NCI-H1417 (cell line): ENCODE results near the gene SLC2A4.

Source experiments
- DNase-seq, 3 experiments: peaks; one replicate each; lab custom pipeline; 2025; lab: John Stamatoyannopoulos, UW

The SLC2A4 gene

DNA sequence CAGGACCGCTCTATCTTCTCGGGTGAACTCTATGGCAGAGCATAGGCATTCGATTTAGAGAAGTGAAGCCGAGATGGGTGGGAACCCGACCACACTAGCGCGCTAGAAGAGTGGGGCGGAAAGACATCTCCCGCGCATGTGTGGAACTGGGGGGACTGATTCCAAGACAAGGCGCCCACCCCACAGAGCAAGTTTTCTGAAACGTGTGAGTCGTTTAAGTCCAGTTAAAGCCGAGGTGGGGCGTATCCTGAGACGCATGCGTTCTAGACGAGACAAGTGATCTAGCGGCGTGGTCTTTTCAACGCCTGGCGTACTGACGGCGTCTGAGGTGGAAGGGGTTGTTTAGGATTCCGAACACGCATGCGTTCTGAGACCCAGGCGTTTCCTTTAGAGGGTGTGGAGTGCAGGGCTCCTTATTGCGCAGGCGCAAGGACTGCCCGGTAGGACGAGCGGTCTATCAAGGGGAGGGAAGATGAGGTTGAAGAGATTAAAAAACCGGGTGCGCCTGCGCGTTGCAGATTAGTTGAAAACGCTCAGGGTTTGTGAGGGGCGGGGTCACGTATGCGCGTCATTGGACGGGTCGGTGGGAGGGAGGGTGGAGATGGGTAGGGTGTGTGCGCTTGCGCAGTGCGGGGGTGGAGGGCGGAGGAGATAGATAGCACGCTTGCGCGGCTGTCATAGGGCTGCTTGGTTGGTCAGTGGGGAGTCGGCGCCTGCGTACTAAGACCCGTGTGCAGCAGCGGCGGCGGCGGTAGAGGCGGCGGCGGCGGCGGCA is 25.6 kb downstream of the SLC2A4 start, which contains the start of gene EIF5A:
Gene EIF5A (plus strand): TSS at position 718 of the 775 bp plus-strand sequence. CDS start 2,008 bp downstream, outside the sequence.
- DNase-seq, result peak; percentile 96 to 99 (median 96)

DNA sequence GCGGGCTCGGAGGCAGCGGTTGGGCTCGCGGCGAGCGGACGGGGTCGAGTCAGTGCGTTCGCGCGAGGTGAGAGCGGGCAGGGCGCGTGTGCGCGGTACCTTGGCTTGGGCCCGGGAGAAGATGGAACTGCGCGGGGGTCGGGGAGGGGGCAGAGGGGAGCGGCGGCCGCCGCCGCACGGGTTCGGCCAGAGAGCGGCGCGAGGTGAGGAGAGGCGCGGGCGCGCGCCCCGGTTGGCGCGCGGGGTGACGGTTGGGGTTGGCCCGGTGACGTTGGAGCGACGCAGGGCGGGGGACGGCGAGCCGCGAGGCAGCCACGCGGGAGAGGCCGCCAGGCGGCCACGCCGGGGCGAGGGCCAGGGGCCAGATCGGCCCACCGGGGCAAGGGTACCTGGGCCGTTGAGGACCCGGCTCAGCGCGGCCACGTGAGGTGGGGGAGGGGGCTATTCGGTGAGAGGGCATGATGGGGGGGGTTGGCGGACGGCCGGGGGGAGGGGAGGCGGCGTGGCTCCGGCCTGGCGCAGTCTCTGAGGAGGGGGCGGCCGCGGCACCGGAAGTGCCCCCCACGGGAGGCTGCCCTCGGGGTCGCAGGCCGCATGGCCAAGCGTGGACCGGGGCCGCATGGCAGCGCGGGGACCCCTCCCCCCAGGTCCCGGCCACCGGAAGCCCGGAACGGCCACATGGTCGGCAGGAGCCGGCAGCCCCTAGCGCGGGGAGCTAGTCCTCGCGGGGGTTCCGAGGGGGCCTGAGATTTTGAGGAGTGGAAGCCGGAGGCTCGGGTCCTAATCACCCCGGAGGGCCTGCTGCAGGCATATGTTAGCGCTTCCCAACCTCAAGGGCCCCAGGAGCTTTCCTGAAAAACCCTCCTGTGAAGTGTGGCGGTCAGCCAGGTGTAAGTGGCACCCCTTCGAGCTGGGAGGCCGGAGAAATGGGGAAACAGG is 26.4 kb downstream of the SLC2A4 start:
- DNase-seq, result peak in 1 of 3 experiments; percentile 60

DNA sequence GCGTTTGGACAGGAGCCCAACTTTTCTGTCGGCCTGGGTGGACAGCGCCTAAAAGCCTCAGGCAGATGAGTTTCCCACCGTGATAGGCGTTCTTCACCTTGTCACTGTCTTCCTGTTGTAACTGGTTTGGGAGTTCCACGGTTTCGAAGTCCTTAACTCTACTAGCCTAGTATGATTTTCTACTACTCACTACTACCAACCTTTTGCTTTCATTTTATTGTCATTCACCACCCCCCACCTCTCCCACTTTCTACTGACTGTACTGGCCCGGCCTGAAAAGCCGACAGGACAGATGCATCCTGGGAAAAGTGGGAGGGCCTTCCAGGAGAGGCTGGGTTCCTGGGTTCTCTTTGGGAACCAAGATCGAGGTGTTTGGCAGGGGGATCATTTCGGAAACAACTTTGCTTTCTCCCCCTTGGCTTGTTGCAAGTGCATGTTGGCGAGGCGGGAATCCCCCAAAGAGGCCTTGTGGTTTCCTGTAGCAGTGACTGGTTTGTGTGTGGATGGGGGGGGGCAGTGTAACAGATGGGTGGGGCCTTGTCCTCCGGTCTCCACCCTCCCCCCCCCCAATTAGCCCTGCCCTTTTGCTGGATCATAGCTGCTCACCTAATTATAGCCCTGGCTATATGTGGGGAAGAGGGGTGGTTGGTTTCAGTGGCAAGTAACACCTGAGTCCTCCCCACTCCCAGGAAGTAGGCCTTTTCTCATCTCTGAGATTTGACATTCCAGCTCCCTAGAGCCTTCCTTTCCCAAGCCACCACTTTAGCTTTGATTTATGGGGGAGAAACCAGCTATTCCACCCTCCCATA is 27.3 kb downstream of the SLC2A4 start:
- DNase-seq, result peak; percentile 50 to 68 (median 51)

DNA sequence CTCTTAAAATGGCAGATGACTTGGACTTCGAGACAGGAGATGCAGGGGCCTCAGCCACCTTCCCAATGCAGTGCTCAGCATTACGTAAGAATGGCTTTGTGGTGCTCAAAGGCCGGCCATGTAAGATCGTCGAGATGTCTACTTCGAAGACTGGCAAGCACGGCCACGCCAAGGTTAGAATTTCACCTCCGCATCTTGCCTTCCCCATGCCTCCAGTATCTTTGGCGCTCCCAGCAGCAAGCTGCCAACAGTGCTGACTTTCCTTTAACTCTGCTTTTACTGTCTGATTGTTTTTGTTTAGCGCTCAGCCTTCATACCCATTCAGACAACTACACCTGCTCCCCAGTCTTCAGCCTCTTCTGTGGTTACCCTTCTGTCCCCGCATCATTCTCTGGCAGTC is 28.1 kb downstream of the SLC2A4 start:
- peak in 1 of 3 experiments; percentile 4 for DNase-seq

DNA sequence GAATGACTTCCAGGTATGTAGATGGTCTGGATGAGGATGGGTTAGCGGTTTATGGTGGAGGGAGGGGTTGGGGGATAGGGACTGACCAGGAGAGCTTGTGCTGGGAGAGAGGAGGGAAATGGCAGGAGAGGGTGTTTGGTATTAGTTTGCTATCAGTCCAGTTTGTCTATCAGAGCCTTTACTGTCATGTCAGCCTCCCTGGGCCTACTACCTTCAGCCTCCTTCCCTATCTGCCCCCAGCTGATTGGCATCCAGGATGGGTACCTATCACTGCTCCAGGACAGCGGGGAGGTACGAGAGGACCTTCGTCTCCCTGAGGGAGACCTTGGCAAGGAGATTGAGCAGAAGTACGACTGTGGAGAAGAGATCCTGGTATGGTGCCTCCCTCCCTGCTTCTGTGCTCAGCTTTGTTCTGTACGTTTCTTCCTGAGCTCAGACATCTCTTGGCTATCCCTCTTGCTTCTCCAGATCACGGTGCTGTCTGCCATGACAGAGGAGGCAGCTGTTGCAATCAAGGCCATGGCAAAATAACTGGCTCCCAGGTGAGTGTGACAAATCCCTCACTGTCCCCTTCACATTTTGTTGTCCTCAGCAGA is 29.7 kb downstream of the SLC2A4 start:
- DNase-seq, result peak in 1 of 3 experiments; percentile 7

DNA sequence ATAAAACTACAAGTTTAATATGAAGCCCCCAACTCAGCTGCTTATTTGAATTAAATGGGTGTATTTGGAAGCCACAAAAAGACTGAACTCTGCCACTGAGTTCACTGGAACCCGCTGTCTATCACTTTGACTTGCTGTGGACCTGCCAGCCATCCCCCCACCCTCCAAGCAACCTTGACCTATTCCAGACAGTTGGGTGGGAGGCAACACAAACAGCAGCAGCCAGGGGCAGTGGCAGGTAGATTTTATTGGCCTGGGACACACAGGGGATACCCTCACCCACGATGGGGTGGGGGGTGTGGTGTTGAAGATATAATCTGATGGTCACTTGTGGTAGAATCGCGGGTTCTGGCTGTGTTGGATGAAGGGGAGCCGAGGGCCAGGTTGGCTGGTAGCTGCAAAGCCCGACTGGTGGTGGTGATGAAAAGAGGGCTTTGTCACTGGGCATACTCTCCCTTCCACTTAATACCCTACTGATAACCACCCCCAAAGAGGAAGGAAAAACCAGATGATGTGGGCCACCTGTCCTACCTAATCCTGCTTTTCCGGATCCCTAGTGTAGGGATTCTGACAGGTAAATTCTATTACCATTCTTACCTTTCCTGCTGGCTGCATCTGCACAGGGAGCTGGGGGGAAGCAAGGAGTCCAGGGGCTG is 31.0 kb downstream of the SLC2A4 start:
- no peak for DNase-seq

DNA sequence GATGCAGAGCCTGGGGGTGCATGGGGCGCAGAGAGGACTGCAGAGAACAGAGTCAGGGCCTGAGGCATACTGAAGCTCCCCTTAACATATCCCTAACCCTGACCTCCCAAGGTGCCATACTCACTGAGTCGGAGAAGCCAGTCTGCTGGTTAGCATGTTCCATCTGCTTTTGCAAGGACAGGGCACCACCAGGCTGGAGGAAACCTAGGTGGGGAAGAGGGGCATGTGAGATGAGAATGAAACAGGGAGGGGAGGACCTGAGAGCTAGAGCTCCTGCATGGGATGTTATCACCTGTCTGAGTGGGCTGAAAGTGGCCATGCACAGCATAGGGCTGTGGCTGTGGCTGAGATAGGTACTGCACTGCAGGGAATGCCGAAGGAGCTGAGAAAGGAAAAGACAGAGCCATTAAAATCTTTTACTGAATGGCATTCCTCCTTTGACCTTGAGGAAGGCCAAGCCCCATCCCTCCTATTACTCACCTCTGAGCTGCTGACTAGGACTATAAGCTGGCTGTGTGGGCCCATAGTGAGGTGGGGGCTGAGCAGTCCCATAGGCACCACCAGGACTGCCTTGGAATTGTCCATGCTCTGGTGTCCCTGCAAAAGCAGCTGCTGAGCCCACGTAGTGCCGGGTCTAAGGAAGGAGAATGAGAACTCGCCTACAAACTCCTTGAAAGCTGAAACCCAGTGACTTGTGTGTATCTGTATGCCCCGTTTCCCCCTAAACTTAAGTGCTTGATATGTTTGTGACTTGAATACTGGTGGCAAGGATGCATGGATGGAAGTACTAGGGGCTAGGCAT is 31.8 kb downstream of the SLC2A4 start:
- DNase-seq, result no peak

DNA sequence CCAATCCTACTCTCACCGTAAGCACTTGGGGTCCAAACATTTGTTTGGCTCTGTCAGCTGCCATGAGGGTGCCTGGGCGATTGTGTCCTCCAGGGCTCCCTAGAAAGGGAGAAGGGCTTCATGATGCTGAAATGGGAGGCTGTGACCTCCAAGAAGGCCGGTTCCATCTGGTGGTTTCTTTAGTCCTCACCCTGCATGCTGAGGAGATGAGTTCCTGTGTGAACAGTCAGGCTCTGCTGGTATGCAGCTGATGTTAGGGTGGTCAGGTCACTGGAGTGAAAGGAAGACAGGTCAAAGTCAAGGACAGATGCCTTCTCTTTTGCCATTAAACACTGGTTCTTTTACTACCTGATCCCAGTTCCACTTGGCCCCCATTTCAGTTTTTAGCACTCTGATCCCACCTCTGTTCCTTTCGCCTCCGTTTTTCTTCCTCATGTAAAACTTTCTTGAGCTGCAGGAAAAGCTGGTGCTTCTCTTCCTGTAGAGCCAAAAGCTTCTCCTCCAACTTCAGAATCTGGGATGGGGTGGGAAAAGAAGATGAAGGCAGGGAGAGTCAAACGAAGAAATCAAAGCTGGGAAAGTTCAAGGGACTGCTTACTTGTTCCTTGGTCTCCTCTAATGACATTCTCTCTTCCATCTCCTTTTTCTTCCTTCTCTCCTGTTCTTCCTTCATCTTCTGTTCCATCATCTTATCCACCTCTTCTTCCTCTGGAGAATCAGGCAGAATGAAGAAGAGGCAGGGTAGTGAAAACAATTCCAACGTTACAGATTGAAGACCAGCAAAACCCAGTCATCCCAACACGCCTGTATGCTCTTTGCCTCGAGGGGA is 32.6 kb downstream of the SLC2A4 start:
- DNase-seq, result no peak

DNA sequence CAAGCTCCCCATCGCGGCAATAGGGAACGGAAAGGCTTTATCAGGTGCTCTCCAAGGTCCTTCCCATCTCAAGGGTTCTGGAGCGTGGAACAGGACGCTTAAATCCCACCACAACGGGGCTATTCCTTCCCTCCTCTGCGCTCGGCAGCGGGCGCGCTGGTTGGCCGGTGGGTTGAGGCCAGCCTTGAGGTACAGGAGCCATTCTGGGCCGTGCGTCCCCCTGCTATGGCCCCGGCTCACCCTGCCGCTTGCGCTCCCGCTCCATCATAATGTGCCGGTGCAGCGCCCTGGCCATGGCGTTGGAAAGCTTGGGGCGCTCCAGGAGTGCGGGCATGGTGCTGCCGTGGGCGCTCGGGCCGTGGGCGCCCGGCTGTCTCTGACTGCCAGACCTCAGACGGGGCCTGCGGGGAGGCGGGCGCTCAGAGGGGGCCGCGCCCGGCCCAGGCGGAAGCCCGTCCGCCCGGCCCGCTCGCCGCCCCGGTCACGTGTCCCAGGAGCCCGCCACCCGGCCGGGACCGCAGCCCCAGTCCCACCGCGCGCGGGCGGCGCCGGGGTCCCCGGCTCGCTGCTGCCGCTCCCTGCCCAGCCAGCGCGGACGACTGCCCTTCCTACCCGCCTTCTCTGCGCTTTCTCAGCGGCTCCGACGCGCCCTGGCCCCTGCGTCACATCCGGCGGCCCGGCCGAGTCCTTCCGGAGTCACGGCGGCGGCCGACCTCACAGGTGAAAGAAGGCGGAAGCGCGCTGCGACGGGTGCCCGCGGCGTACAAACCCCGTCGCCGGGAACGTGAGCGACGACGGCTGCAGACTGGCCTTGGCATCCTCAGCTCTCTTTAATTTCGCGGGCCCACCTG is 33.4 kb downstream of the SLC2A4 start, which contains the start of gene GPS2:
Gene GPS2 (minus strand): TSS at position 642 of the 851 bp plus-strand sequence. CDS start 308 bp downstream, at position 334.
- DNase-seq, result peak; percentile 71 to 87 (median 82)

DNA sequence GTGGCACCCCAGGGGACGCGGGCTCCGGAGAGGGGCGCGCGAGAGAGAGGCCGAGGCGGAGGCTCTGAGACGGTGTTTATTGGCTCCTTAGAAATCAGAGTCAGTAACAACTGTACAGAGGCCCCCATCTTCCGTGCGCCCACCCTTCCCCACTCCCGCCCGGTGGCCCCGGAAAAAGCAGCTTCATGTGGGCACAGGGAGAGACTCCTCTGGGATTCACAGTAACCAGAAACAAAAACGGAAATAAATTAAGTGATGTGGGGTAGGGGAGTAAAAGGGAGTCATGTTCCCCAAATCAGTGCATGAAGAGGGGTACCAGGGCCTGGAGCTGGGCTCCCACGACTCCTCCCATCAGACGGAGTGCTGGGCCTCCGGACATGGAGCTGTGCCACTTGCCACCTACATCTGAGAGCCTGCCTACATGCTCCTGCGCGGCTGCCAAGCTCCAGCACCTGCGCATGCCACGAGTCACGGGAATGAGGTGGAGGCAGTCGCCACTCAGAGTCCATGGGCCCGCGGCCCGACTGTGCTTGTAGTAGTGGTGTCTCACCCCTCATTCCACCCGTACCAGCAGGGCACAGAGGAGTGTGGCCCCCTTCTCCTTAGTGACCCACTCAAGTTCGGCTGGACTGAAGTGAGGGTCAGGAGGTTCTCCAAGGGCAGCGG is 34.2 kb downstream of the SLC2A4 start:
- DNase-seq, result peak in 1 of 3 experiments; percentile 13

DNA sequence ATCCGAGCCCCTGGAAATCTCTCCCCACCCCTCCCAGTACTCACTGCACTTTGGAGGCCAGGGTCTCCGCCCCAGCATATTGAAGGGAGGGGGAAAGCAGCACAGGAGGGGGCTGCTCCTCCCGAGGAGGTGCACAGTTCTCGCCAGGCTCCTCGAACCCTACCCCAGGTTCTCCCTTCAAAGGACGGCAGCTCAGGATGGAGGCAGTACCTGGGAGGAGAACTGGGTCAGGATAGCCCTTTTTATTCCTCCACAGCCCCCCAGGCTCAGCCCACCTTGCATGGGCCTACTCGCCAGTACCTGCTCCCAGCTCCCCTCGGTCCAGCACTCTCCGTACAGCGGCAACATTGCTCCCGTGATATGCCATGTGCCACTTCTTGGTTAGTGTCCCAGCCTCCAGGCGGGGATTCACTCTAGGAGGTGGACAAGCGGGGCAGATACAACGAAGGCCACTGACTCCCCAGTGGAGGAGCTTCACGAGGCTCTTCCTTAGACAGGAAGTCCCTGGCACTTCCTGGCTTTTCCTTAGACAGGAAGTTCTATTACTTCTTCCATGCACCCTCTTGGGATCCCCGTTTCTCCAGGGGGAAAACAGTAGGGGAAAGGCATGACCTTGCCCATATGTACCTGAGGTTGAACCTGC is 35.8 kb downstream of the SLC2A4 start:
- no peak for DNase-seq

DNA sequence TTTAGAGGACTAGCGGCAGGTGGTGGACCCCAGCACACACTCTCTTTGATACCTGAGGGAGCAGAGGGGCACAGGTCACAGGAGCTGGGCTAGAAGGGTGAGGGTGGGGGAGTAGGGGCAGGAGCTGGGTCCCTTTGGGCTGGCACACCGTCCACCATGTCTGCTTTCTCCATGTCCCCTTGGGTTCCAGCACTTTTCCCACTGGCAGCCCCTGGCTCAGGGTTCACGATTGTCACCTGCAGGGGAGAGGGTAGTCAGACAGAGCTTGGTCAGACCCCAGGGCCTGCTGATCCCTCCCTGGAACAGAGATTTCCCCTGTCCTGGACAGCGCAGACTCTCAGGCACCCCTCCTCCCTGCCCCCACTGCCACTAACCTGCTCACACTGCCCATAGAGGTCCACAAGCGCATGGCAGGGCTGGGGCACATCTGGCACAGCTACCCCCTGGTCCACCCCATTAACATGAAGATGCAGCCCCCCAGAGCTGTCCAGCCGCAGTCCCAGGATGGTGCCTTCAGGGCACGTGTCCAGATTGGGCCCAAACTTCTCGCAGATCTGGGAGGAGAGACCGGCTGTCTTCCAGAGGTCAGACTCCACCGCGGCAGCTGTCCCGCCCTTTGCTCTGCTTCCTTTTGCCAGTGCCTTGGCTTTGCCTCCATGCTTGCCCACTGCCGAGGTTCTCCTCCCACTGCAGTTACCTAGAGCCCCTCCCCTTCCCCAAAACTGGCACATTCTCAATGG is 36.8 kb downstream of the SLC2A4 start:
- no peak for DNase-seq

DNA sequence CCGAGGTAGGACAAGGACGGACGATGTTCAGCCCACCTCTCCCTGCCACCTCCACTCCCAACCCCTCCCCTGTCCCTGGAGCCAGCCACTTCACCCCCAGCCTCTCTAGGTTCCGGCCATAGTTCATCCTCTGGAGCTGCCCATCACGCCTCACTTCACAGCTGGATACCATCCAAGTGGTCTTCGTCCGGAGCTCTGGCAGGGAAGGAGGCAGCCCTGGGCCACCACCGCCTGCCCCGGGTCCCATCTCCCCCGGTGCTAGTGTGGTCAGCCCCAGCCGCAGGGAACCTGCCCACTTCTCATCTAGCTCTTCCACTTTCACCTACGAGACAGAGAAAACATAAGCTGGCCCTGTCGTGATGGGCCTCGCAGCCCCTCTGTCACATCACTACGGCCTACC is 39.9 kb downstream of the SLC2A4 start:
- DNase-seq, result no peak

DNA sequence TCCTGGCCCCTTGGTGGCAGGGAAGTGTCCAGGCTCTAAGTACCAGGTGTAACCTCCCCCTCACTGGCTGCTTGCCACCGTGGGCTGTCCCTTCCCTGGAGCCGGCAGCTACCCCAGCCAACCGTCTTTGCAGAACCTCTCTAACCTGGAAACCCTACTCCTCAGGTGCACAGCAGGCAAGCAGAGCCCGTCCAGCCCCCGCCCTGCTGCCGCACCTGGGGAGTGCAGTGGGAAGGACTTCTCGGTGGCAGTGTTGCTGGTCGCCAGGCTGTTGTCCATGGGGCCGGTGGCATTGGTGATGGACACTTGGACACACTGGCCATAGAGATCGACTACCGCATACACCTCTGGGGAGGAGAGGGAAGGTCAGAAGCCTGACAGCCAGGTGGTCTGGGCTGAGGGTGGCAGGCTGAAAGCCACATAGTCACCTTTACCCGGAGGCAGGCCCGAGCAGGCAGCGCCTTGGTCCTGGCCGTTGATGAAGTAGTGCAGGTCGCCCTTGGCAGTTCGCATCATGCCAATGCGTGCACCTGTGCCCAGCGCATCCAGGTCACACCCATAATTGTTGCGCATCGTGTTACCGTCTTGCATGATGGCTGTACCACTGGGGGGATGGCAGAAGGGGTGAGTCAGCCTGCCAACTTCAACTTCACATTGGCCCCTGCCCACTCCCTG is 41.1 kb downstream of the SLC2A4 start:
- no peak for DNase-seq

DNA sequence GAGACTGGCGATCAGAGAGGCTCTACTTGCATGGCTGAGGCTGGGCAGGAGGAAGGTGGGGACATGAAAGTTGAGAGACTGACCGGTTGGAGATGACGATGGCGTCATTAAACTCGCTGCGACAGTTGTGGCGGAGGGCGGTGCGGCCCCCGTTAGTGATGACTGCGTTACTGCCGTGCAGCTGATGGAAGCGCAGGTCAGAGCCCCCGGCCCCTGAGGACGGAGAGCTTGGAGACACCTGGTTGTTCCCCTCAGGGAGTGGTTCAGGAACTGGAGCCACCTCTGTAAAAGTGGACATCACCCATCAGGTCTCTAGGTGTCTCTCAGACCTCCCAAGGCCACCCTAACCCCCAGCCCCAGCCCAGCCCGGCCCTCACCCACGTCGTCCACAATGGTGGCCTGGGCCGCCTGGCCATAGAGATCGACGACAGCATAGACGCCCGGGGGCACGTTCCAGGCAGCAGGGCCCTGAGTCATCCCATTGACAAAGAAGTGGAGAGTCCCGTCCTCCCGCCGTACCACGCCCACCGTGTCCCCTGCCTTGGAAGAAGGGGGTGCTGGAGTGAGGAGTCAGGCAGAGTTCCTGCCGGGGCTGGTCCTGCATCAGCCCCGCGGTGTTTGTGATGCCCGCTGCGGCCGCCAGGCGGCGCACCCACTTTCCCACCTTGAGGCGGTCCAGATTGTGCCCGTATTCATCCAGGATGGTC is 42.4 kb downstream of the SLC2A4 start:
- no peak for DNase-seq
